GM12891 (cell line): ENCODE data around the gene ADCY5.

Experiments used
- DNase-seq: peaks from one replicate; pipeline ENCODE4 v3.0.0; 2011; ENCODE audit warnings: low spot score; ENCODE audit not compliant: insufficient read length
- FAIRE-seq: peaks from 2 replicates; lab custom pipeline; 2011; peaks lifted over from hg19 to GRCh38; lab: Jason Lieb, UNC
- PAX5 ChIP-seq: IDR thresholded peaks from 2 replicates; pipeline ENCODE4 v1.6.1; 2011; ENCODE audit warnings: low read length, moderate library complexity, mild to moderate bottlenecking; ENCODE audit not compliant: insufficient read depth, severe bottlenecking
- POLR2A ChIP-seq: IDR thresholded peaks from 2 replicates; pipeline ENCODE4 v1.6.1; 2011; ENCODE audit warnings: low read depth, low read length, control low read depth
- POLR2AphosphoS5 ChIP-seq: IDR thresholded peaks from 2 replicates; pipeline ENCODE4 v1.6.1; 2011; ENCODE audit warnings: low read depth, low read length, control low read depth
- POU2F2 ChIP-seq: IDR thresholded peaks from 2 replicates; pipeline ENCODE4 v1.6.1; 2011; ENCODE audit warnings: low read depth, mild to moderate bottlenecking, control low read depth, low read length, moderate library complexity
- SPI1 ChIP-seq: IDR thresholded peaks from 2 replicates; pipeline ENCODE4 v1.6.1; 2011; ENCODE audit warnings: low read depth, low read length, control low read depth
- TAF1 ChIP-seq: IDR thresholded peaks from 2 replicates; pipeline ENCODE4 v1.6.1; 2011; ENCODE audit warnings: low read depth, low read length, control low read depth

The ADCY5 gene

GRCh38 chr3:123347691-123348264 is 101.1 kb downstream of the ADCY5 start:
- TF ChIP-seq SPI1 (no peak), TAF1 (no peak), POLR2A (no peak), POU2F2 (no peak), PAX5 (no peak), POLR2AphosphoS5 (no peak)
- DNase-seq (no peak), FAIRE-seq (no peak)

- FAIRE-seq = no peak
- no peak for DNase-seq
- TF ChIP-seq TAF1 (no peak), POLR2A (no peak), POLR2AphosphoS5 (no peak), SPI1 (no peak), PAX5 (no peak), POU2F2 (no peak)
Measured at GRCh38 chr3:123347205-123347604, 101.7 kb downstream of the ADCY5 start.

- no peak for FAIRE-seq
- TF ChIP-seq SPI1 (no peak), POLR2A (no peak), POU2F2 (no peak), POLR2AphosphoS5 (no peak), TAF1 (no peak), PAX5 (no peak)
- no peak for DNase-seq
Measured at GRCh38 chr3:123346021-123346420, 102.9 kb downstream of the ADCY5 start.

- TF ChIP-seq PAX5 (no peak), TAF1 (no peak), SPI1 (no peak), POLR2AphosphoS5 (no peak), POLR2A (no peak), POU2F2 (no peak)
- FAIRE-seq (no peak), DNase-seq (no peak)
Measured at GRCh38 chr3:123344907-123345594, 103.8 kb downstream of the ADCY5 start.

- FAIRE-seq (no peak), DNase-seq (no peak)
- no peak for TF ChIP-seq PAX5
- TF ChIP-seq TAF1 = no peak
- no peak for TF ChIP-seq POLR2AphosphoS5
- no peak for TF ChIP-seq POLR2A
- TF ChIP-seq SPI1 = no peak
- TF ChIP-seq POU2F2 = peak; percentile 76
Measured at GRCh38 chr3:123344175-123344906, 104.5 kb downstream of the ADCY5 start.

- TF ChIP-seq SPI1 (no peak), TAF1 (no peak), POLR2AphosphoS5 (no peak), POLR2A (no peak), POU2F2 (no peak), PAX5 (no peak)
- DNase-seq (no peak), FAIRE-seq (no peak)
Measured at GRCh38 chr3:123343296-123344174, 105.4 kb downstream of the ADCY5 start.

GRCh38 chr3:123342631-123343080 is 106.2 kb downstream of the ADCY5 start:
- TF ChIP-seq POLR2A (no peak), PAX5 (no peak), POU2F2 (no peak), POLR2AphosphoS5 (no peak), TAF1 (no peak), SPI1 (no peak)
- FAIRE-seq (no peak), DNase-seq (no peak)

- DNase-seq (no peak), FAIRE-seq (no peak)
- no peak for TF ChIP-seq POU2F2
- no peak for TF ChIP-seq POLR2AphosphoS5
- no peak for TF ChIP-seq SPI1
- no peak for TF ChIP-seq POLR2A
- TF ChIP-seq PAX5 = no peak
- no peak for TF ChIP-seq TAF1
Measured at GRCh38 chr3:123341871-123342630, 106.8 kb downstream of the ADCY5 start.
